Transverse colon (tissue), 4 donors: ENCODE measurements around the gene CLMN.

ENCODE experiments used
- EP300 ChIP-seq: sonication (generic); formaldehyde crosslinking; IDR thresholded peaks from one replicate; pipeline ENCODE4 v1.6.1; 2017; ENCODE audit warnings: antibody characterized with exemption, low read depth
- POLR2A ChIP-seq: fragments of 450-650 bp; IDR thresholded peaks from one replicate; pipeline ENCODE4 v1.6.1; 2016; ENCODE audit warnings: antibody characterized with exemption, mild to moderate bottlenecking, moderate library complexity
- POLR2AphosphoS5 ChIP-seq, 3 donors: sonication (generic); formaldehyde crosslinking; IDR thresholded peaks; one replicate each; pipeline ENCODE4 v1.6.1; 2016; ENCODE audit warnings: antibody characterized with exemption in 3 of 3
- TF ChIP-seq, protein P1 (sequence below), 5 experiments: fragments of 200-600 bp in 3 of 5; fragments of 450-650 bp in 2 of 5; sonication (generic) in 3 of 5; IDR thresholded peaks; 1 replicate in 2 of 5; 2 replicates in 3 of 5; pipeline ENCODE4 v1.5.1; 2016 to 2017; ENCODE audit warnings: antibody characterized with exemption in 5 of 5, inconsistent platforms in 3 of 5, mild to moderate bottlenecking in 2 of 5, moderate library complexity in 1 of 5

GRCh38 chr14:95163132-95163531, 156.6 kb downstream of the CLMN start:
- TF ChIP-seq, protein P1, sequence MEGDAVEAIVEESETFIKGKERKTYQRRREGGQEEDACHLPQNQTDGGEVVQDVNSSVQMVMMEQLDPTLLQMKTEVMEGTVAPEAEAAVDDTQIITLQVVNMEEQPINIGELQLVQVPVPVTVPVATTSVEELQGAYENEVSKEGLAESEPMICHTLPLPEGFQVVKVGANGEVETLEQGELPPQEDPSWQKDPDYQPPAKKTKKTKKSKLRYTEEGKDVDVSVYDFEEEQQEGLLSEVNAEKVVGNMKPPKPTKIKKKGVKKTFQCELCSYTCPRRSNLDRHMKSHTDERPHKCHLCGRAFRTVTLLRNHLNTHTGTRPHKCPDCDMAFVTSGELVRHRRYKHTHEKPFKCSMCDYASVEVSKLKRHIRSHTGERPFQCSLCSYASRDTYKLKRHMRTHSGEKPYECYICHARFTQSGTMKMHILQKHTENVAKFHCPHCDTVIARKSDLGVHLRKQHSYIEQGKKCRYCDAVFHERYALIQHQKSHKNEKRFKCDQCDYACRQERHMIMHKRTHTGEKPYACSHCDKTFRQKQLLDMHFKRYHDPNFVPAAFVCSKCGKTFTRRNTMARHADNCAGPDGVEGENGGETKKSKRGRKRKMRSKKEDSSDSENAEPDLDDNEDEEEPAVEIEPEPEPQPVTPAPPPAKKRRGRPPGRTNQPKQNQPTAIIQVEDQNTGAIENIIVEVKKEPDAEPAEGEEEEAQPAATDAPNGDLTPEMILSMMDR (IDR thresholded peaks at IDR 0.05): no peak
- no peak for TF ChIP-seq POLR2AphosphoS5 (IDR thresholded peaks at IDR 0.05)
- no peak for TF ChIP-seq EP300
- TF ChIP-seq POLR2A: no peak
